Ishikawa (cell line): Measurements from ENCODE around the gene SEMA3E.

Experiments used
- CEBPB ChIP-seq: IDR thresholded peaks from 2 replicates; pipeline ENCODE4 v1.6.1; 2012
- CREB1 ChIP-seq: IDR thresholded peaks from 2 replicates; pipeline ENCODE4 v1.6.1; 2012; ENCODE audit warnings: low read depth
- EGR1 ChIP-seq: IDR thresholded peaks from 2 replicates; pipeline ENCODE4 v1.6.1; 2012
- EP300 ChIP-seq: IDR thresholded peaks from 2 replicates; pipeline ENCODE4 v1.6.1; 2012; ENCODE audit warnings: borderline replicate concordance
- FOXM1 ChIP-seq: IDR thresholded peaks from 2 replicates; pipeline ENCODE4 v1.6.1; 2012; ENCODE audit warnings: low read depth, borderline replicate concordance
- NFIC ChIP-seq: IDR thresholded peaks from 2 replicates; pipeline ENCODE4 v1.6.1; 2012
- RAD21 ChIP-seq: IDR thresholded peaks from 2 replicates; pipeline ENCODE4 v1.6.1; 2012; ENCODE audit warnings: low read depth
- TAF1 ChIP-seq: IDR thresholded peaks from 2 replicates; pipeline ENCODE4 v1.6.1; 2012; ENCODE audit warnings: low read depth, mild to moderate bottlenecking
- TCF12 ChIP-seq: IDR thresholded peaks from 2 replicates; pipeline ENCODE4 v1.6.1; 2012; ENCODE audit warnings: low read depth
- TEAD4 ChIP-seq: IDR thresholded peaks from 2 replicates; pipeline ENCODE4 v1.6.1; 2012
- YY1 ChIP-seq: IDR thresholded peaks from 2 replicates; pipeline ENCODE4 v1.6.1; 2012; ENCODE audit warnings: low read depth
- ZBTB7A ChIP-seq: IDR thresholded peaks from 2 replicates; pipeline ENCODE4 v1.6.1; 2012; ENCODE audit warnings: low read depth
- TF ChIP-seq, protein P1 (sequence below): IDR thresholded peaks from 2 replicates; pipeline ENCODE4 v1.6.1; 2012
- TF ChIP-seq, protein P2 (sequence below): IDR thresholded peaks from 2 replicates; pipeline ENCODE4 v1.6.1; 2012; ENCODE audit warnings: low read depth, mild to moderate bottlenecking
- TF ChIP-seq, protein P3 (sequence below): IDR thresholded peaks from 2 replicates; pipeline ENCODE4 v1.6.1; 2012

The SEMA3E gene

DNA sequence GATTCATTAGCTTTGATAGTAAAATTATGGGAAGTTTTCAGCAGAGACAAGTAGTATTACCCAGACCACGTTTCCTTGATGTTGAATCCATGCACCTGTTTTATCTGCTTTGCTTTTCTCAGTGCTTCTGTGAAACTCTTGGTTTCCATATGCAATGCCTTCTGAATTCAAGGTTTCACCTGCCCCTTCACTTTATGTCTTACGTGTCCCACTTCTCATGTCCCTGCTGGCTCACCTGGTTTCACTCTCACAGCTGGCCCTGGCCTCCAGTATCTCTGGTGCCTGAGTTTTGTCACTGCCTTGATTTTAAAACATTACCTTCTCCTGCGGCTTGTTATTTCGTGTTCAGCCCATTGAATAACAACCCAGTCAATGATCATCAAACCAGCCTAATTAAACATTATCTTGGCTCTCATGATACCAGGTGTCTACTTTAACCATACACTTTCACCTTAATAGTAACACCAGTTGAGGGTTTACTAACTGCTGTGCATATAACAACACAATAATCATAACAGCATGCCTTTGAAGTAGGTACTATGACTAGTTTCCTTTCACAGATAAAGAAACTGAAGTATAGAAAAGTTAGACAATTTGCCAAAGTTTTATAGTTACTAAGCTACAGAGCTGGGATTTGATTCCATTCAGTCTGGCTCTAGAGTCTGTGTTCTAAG, 310.5 kb downstream of the SEMA3E start:
- TF ChIP-seq TEAD4 (no peak), CREB1 (no peak), TCF12 (no peak), RAD21 (no peak), ZBTB7A (no peak), EGR1 (no peak), YY1 (no peak), EP300 (no peak), TAF1 (no peak), FOXM1 (no peak), CEBPB (no peak), NFIC (no peak)
- TF ChIP-seq, protein P1, sequence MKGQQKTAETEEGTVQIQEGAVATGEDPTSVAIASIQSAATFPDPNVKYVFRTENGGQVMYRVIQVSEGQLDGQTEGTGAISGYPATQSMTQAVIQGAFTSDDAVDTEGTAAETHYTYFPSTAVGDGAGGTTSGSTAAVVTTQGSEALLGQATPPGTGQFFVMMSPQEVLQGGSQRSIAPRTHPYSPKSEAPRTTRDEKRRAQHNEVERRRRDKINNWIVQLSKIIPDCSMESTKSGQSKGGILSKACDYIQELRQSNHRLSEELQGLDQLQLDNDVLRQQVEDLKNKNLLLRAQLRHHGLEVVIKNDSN = no peak
- TF ChIP-seq, protein P2, sequence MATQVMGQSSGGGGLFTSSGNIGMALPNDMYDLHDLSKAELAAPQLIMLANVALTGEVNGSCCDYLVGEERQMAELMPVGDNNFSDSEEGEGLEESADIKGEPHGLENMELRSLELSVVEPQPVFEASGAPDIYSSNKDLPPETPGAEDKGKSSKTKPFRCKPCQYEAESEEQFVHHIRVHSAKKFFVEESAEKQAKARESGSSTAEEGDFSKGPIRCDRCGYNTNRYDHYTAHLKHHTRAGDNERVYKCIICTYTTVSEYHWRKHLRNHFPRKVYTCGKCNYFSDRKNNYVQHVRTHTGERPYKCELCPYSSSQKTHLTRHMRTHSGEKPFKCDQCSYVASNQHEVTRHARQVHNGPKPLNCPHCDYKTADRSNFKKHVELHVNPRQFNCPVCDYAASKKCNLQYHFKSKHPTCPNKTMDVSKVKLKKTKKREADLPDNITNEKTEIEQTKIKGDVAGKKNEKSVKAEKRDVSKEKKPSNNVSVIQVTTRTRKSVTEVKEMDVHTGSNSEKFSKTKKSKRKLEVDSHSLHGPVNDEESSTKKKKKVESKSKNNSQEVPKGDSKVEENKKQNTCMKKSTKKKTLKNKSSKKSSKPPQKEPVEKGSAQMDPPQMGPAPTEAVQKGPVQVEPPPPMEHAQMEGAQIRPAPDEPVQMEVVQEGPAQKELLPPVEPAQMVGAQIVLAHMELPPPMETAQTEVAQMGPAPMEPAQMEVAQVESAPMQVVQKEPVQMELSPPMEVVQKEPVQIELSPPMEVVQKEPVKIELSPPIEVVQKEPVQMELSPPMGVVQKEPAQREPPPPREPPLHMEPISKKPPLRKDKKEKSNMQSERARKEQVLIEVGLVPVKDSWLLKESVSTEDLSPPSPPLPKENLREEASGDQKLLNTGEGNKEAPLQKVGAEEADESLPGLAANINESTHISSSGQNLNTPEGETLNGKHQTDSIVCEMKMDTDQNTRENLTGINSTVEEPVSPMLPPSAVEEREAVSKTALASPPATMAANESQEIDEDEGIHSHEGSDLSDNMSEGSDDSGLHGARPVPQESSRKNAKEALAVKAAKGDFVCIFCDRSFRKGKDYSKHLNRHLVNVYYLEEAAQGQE = no peak
- TF ChIP-seq, protein P3, sequence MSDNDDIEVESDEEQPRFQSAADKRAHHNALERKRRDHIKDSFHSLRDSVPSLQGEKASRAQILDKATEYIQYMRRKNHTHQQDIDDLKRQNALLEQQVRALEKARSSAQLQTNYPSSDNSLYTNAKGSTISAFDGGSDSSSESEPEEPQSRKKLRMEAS = no peak

DNA sequence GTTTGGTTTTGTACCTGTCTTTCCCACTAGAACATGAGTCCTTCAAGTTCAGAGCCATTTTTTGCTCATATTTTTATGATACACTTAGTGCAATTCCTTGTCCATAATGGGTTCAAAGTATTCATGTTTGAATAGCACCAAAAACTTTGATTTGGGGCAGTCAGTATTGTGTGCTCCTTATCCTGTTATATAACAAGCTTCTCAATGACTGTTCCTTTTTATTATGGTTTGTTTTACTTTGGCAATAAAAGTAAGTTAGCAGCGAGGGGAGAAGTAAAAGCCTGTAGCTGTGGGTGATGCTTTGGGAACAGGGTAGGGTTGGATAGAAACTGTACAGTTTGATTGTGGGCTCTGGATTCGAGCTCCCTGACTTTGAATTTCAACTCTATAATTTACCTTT, 311.9 kb downstream of the SEMA3E start:
- no peak for TF ChIP-seq ZBTB7A
- TF ChIP-seq, protein P1 = no peak
- no peak for TF ChIP-seq FOXM1
- no peak for TF ChIP-seq NFIC

DNA sequence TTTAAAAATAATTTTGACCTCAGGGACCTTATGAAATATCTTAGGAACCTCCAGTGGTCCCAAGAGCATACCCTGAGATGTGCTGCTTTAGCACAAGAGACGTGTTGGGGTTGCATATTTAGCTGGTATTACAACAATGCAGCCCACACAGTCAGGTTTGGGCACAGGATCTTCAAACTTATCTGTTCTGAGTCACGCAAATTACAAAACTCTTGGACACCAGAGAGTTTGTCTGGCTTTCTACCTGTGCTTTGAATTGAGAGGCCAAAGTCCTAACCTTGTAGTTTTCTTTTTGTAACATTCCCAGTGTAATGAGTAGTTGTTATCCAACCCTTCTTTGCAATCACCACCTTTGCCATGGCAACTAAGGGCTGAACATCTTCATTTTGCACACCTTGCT, 322.7 kb downstream of the SEMA3E start:
- TF ChIP-seq FOXM1 (no peak), ZBTB7A (no peak), RAD21 (no peak), TCF12 (no peak)

DNA sequence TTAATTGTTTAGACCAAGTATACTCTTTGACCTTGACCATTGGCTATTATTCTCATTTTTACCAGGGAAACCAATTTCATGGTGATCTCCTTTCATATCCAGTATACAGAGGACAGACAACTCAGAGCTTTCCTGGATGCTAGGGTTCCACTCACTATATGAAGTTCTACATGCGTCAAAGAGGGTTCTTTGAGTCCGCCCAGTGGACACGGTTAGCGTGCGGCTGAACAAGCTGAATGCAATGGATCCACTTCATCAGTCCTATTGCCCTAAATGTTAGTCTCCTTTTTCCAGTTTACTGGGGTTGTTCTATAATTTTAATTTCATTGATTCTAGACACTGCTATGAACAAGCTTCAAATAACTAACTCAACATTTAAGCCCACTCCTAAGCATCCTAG, 323.9 kb downstream of the SEMA3E start:
- TF ChIP-seq RAD21 (no peak), EGR1 (no peak), YY1 (no peak), ZBTB7A (no peak), TCF12 (no peak)
- TF ChIP-seq, protein P1 = no peak
- TF ChIP-seq, protein P3 = no peak
- TF ChIP-seq, protein P2 = no peak

DNA sequence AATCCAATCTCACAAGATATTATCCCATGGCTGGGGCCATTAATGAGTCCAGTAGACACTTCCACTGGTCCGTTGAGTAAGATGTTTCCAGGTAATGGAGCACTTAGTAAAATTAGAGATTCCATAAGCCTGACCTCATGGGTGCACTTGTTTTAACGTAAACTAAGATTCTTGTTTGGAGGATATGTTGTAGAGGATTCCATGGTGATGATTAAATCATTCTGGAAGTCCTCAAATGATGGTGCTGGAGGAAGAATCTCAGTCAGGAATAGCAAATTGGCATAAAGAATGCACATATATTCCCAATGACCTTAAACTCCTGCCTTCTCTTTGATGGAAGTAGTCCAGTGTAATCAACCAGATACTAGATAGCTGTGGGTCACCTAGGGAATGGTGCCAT, 324.3 kb downstream of the SEMA3E start:
- TF ChIP-seq RAD21 (no peak), FOXM1 (no peak), CREB1 (no peak), EP300 (no peak), TEAD4 (no peak), NFIC (no peak), YY1 (no peak), TAF1 (no peak), CEBPB (no peak), EGR1 (no peak), TCF12 (no peak), ZBTB7A (no peak)
- TF ChIP-seq, protein P3 = no peak
- TF ChIP-seq, protein P2 = no peak
- TF ChIP-seq, protein P1 = no peak
